ENCODE measurements around the gene PHACTR1.

DNA sequence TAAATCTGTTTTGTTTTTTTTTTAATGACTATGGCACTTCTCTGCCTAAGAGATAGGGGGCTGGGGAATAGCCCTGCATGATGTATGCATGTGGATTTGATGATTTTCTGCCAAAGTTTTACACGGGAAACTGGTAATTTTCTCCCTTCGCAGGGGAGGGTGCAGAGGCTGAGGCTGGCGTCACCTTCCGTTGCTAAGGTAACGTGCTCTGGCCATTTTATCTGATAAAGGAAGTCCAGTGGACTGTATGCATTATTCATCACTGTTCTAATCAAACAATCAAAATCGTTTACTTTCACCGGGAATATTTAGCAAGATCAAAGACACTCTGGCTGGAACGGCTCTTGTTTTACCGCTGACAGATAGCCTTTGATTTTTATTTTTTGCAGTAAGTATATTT is 789 bp downstream of the PHACTR1 start:
- TF ChIP-seq, protein P1, sequence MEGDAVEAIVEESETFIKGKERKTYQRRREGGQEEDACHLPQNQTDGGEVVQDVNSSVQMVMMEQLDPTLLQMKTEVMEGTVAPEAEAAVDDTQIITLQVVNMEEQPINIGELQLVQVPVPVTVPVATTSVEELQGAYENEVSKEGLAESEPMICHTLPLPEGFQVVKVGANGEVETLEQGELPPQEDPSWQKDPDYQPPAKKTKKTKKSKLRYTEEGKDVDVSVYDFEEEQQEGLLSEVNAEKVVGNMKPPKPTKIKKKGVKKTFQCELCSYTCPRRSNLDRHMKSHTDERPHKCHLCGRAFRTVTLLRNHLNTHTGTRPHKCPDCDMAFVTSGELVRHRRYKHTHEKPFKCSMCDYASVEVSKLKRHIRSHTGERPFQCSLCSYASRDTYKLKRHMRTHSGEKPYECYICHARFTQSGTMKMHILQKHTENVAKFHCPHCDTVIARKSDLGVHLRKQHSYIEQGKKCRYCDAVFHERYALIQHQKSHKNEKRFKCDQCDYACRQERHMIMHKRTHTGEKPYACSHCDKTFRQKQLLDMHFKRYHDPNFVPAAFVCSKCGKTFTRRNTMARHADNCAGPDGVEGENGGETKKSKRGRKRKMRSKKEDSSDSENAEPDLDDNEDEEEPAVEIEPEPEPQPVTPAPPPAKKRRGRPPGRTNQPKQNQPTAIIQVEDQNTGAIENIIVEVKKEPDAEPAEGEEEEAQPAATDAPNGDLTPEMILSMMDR (conservative IDR thresholded peaks at IDR 0.05 in 1 of 2, IDR thresholded peaks at IDR 0.05 in 1 of 2; ENCODE audit: extremely low read depth in 1 of 2, insufficient read depth in 1 of 2, low read depth in 1 of 2, low read length in 2 of 2), result no peak
- TF ChIP-seq EZH2 (IDR thresholded peaks at IDR 0.05; ENCODE audit: borderline replicate concordance, low read length), result no peak
